Gastroesophageal sphincter (tissue), 3 donors: ENCODE results near the gene KLHL18.

ENCODE experiments used
- POLR2A ChIP-seq, 2 donors: fragments of 450-650 bp; IDR thresholded peaks; one replicate each; pipeline ENCODE4 v1.6.1; 2017; ENCODE audit warnings: antibody characterized with exemption in 2 of 2, mild to moderate bottlenecking in 2 of 2, moderate library complexity in 1 of 2
- TF ChIP-seq, protein P1 (sequence below), 4 experiments: fragments of 200-600 bp in 2 of 4; fragments of 450-650 bp in 2 of 4; sonication (generic) in 1 of 4; IDR thresholded peaks; one replicate each; pipeline ENCODE4 v1.5.1; 2017 to 2019; ENCODE audit warnings: antibody characterized with exemption in 4 of 4, mild to moderate bottlenecking in 2 of 4, moderate library complexity in 2 of 4

GRCh38 chr3:47380026-47380600, 97.4 kb downstream of the KLHL18 start:
- TF ChIP-seq POLR2A (IDR thresholded peaks at IDR 0.05): no peak
- TF ChIP-seq, protein P1, sequence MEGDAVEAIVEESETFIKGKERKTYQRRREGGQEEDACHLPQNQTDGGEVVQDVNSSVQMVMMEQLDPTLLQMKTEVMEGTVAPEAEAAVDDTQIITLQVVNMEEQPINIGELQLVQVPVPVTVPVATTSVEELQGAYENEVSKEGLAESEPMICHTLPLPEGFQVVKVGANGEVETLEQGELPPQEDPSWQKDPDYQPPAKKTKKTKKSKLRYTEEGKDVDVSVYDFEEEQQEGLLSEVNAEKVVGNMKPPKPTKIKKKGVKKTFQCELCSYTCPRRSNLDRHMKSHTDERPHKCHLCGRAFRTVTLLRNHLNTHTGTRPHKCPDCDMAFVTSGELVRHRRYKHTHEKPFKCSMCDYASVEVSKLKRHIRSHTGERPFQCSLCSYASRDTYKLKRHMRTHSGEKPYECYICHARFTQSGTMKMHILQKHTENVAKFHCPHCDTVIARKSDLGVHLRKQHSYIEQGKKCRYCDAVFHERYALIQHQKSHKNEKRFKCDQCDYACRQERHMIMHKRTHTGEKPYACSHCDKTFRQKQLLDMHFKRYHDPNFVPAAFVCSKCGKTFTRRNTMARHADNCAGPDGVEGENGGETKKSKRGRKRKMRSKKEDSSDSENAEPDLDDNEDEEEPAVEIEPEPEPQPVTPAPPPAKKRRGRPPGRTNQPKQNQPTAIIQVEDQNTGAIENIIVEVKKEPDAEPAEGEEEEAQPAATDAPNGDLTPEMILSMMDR (IDR thresholded peaks at IDR 0.05): peak in 1 of 4 experiments; percentile 2
